HG03066 (cell line): ENCODE data around the gene EGFL8.
"Not testable (repeated sequence)": the region's sequence is repeated elsewhere in the genome, so short reads cannot be mapped to it uniquely, and the experiment has no call there.

Experiments
- ATAC-seq: cut with Tn5 transposase; IDR thresholded peaks from one replicate; pipeline ENCODE4 v1.9.1; 2021; ENCODE audit warnings: low read depth; ENCODE audit not compliant: unreplicated experiment

The EGFL8 gene

DNA sequence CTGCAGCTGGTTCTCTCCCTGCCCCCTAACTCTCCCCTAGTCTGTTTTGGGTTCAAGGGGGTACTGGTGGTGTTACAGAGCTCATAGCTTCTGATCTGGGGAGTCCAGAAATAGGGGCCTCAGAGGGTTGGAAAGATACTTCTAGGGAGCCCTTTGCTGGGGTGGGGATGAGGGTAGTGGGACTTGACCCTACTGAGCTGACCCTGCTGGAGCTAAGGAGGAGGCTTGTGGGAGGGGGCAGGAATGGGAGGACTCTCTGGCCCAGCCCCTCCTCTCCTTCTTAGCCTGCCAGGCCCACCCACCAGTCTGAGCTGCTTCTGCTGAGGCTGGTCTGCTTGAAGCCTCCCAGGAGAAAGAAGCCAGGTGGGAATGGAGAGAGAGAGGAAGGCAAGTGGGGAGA, at the start of gene EGFL8:
TSS of gene EGFL8 (plus strand) at position 301 of the 400 bp plus-strand sequence. CDS start 1,571 bp downstream, outside the sequence.
- ATAC-seq = no peak

DNA sequence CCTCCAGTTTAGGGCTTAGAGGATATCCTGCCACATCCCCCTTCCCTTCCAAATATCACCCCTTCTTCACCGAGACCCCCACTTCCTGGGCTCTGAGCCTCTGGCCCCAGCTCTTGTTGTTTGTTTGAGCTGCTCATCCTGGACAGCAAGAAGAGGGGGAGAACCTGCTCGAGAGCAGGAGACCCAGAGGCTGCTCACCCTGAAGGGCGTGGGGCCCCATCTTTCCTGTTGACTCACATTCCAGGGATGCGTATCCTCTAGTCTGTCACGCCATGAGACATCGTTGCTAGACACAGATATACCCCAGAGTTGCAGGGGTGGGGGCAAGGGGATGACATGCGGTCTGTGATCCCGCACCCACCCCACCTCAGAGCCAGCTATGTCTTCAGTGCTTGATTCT, 49.6 kb upstream of the EGFL8 start:
- no peak for ATAC-seq

DNA sequence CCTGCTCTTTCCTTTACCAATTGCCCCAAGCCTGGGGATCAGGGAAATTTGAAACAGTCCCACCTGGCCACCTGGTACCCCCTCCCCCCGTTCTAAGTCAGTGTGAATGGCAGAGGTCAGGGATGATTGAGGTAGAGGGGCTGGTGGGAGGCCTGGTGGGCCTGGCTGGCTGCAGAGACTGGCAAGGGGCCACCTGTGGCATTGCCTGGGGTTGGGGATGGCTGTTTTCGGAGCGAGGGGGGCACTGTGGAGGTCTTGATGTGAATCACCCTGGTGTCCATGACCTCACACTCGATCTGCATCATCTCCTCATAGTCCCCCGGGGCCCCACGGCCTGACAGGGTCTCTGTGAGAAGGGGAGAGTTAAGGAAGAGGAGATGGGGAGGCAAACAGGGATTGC, 48.8 kb upstream of the EGFL8 start:
- no peak for ATAC-seq

DNA sequence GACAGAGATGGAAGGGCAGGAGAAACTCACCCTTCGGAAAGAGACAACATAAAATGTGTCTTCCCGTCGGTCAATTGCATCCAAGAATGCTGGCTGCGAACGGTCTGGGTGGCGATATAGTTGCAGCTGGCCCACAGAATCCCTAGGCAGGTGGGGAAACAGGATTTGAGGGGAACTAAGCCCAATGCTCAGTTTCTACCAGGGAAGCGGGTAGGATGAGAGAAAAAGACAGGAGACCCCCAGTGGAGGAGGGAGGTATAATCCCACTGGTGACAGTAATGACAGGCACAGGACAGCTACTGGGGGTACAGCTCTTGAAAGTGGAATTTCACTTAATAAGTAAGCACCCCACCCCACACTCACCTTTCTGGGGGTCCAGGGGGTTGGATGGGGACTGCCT, 47.7 kb upstream of the EGFL8 start:
- no peak for ATAC-seq

DNA sequence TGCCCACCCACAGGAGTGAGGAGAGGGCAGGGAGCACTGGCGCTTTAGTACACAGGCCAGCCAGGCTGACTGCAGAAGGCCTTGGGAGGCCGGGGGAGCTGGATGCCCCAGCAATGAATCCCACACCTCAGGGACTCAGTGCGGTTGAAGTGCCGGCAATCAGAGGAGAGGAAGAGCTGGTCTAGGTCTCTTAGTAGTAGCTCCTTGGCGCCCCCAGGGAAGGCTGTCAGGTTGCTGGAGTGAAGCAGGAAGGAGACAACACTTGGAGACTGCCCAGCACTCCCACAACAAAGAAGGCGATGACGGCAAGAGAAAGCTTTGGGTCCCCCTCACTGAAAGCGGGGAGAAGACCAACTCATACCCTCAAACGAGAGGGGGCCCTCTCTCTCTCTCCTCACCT, 46.9 kb upstream of the EGFL8 start:
- ATAC-seq = no peak

DNA sequence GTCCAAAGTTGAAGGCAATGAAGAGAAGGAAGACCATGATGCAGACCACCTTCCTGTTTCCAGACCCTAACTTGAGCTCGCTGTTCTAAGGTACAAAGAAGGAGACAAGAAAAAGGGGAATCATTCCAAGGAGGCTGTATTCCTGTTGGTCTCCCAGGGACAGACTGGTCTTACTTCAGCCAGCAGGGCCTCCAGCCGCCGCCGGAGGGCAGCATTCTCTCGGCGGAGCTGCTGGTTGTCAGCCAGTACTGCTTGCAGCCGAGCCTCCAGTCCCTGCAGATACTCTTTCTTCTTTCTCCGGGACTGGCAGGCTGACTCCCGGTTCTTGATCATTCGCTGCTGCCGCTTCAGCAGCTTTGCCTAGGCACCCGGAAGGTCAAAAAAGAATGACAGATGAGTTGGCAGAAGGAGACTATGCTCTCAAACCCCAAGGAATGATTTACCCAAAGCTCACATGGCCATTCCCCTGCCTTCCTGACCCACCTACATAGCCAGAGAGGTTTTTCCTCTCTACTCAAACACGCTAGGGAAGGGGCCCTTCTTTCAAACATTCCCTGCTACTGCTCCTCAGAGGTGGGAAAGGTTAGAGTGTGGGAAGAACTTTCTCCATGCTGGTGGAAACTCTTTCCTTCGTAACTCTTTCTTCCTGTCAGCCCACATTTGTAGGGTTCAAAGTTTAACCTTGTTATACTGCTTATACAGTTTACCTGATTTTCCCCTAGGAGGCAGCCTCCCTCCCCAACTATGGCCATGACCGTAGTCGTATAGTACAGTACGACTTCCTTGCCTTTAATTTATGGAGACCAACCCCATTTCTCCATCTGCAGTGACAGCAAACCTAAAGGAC, 45.4 kb upstream of the EGFL8 start:
- no peak for ATAC-seq

DNA sequence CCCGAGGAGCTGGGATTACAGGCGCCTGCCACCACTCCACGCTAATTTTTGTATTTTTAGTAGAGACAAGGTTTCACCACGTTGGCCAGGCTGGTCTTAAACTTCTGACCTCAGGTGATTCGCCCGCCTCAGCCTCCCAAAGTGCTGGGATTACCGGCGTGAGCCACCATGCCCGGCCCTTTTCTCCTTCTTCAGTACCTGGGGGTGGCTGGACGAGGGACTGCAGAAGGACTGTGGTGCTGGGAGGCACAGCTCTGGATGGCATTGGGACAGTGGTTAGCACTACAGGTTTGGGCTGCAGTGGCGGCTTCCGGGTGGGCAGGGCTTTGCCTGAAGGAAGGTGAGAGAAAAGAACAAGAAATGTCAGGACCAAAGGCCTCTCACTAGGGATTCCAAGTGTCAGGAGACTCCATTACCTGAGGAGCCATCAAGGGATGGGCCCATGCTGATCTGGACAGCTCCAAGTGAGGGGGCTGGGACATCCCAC, 43.8 kb upstream of the EGFL8 start:
- ATAC-seq = no peak

DNA sequence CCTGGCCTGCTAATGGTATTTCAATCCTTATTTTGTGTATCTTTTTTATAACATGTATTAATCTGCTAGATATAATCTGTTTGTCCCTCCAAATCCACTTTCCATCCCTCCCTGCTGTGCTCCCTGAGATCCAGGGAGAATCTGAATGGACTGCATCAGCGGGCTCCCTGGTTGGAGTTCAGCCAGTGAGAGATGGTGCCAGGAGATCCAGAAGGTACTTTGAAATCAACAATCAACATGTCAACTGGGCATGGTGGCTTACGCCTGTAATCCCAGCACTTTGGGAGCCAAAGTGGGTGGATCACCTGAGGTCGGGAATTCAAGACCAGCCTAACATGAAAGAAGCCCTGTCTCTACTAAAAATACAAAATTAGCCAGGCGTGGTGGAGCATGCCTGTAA, 40.7 kb upstream of the EGFL8 start:
- ATAC-seq = no peak

DNA sequence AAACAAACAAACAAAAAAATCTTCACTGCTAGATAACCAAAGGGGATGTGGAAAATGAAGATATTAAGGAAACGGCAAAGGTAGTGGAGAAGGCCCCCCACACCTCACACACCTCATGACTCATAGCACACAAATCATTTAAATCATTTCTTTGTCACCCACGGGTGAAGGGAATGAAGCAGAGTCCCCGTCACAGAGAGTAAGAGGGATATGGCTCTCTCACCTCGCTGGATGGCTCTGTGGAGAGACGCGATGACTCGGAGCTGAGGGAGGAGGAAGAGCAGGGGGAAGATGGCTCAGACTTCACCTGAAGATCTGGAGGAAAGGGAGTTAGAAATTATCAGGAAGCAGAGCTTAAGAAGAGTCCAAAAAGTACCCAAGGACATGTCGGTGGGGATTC, 37.5 kb upstream of the EGFL8 start:
- ATAC-seq = no peak

DNA sequence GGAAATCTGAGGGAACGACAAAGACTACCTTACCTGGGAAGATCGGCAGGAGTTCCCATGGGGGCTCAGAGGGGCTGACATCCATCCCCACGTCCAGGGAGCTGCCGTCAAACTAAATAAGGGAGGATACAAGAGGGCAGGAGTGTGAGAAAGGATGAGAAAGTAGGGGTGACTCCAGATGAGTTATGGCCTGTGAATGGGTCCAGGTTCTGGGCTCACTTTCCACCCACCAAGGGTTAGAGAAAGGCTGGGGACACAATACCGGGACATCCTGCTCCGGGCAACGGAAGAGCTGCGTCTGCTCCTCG, 37.0 kb upstream of the EGFL8 start:
- no peak for ATAC-seq

DNA sequence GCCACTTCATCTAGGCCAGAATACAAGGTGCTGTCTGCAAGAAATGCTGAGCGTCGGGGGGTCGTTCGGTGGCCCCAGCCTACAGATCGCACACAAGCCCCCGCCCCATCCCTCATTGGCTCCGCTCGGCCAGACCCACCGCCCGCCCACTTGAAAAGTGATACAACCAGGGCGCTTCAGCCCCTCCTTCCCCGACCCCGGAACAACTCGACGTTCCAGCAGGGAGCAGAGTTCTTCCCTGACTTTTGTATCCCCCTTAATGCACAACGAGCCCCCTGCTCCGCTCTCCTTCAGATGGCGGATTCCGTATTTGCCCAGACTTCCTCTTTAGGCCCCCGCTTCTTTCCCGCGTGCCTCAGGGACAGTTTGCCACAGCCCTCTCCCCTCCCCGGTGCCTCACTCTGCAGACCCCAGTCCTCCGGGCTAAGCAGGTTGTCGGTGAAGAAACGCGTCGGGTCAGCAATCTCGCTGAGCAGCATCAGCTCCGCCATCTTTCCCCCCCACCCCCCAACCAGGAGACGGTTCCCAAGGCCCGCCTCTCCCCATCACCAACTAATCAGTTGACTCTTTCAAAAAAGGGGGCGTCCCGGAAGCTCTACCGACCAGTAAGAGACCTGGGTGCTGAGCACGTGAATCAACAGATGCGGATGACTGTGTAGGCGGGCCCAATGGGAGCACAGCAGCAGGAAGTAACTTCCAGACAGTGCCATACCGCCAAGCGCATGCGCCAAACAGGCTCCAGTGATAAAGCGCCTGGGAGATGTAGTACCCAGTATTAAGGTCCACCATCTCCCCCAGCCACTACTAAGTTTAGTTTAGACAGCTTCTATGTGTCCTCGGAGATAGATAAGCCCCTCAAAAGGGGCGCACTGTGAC, 36.4 kb upstream of the EGFL8 start, which contains the start of gene ATF6B:
TSS of gene ATF6B (minus strand) at position 530 of the 876 bp plus-strand sequence. CDS start at position 491, 39 bp downstream.
- peak; percentile 81 for ATAC-seq

DNA sequence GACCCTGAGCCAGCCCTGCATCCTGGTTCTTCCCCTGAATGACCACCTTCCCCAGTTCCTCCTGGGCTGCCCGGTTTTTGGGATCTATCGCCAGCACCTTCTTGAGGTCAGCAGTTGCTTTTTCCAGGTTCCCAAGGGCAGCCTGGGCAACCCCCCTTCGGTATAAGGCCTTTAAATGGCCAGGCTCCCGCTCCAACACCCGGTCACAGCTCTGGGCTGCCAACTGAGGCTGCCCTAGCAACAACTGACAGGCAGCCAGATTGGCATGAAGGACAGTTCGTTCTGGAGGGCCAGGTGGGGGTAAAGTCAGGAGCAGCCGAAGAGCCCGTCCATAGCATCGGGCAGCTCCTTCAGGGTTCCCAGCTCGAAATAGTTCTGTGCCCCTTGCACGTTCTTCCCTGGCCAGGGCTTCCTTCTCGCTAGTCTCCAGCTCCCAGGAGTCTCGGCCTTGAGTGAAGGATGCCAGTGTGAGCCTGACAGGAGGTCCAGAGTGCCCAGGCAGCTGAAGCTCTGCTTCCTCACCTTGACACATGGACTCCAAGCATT, 35.6 kb upstream of the EGFL8 start:
- ATAC-seq = no peak

DNA sequence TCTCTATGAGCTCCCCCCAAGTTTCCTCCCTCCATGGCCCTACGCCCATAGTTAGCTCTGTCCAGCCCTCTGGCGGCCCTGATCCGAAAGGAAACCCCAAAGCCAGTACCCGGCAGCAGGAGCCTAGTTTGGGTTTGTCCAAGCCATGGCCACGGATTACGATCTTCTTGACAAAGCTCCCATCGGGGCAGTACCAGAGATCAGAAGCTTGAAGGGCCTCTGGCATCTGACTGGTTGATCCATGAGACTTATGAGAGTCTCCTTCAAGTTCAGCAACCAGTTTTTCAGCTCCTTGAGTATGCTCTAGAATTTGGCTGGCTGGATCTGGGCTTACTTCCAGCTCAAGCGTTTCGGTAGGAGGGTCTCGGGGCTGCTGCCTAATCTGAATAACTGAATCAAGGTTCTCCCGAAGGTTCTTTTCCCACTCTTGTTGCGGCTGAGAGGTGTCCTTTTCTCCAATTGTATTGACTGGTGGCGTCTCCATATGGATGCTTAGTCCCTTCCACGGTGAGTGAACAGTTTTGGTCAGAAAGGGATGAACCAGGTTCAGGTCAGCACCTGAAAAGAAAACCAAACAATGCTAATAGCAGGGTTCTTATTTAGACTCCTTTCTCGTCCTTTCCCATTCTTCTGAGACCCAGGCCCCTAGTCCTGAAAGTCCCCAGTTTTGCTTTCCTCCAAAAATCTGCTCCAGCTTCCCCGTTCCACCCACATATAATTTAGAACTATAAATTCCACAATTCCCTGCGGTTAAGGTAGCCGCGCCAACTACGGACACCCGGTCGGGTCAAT, 34.9 kb upstream of the EGFL8 start:
- ATAC-seq = no peak

DNA sequence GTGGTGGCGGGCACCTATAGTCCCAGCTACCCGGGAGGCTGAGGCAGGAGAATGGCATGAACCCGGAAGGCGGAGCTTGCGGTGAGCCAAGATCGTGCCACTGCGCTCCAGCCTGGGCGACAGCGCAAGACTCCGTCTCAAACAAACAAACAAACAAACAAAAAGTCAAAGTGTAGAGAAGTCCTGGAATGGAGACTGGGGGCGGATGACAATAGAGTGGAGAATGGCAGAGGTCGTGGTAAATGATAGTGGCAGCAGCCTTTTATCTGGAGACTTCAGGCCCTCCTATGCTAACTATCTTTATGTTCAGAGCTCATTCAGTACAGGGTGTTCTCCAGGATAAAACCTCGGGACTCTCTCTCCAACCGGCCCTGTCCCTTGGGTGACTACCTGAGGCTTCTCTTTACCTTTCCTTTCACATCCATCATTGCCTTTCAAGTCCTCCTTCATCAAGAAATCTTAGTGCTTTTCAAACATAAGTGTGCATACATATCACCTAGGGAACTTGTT, 32.9 kb upstream of the EGFL8 start:
- no peak for ATAC-seq

DNA sequence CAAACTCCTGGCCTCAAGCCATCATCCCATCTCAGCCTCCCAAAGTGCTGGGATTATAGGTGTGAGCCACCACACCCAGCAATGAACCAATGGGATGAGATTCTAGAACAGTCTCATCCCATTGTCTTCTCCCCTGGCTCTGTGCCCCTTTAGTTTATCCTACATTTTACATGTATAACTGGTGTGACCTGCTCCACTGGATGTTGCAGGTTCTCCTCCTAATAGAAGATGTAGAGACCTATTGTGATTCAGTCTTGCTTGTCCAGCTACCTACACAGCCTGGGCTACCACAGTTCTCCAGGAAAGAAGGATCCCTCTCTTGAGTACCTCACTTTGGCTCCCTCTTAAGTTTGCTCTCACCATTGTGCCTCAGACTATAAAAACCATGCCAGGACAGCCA, 32.3 kb upstream of the EGFL8 start:
- no peak for ATAC-seq

DNA sequence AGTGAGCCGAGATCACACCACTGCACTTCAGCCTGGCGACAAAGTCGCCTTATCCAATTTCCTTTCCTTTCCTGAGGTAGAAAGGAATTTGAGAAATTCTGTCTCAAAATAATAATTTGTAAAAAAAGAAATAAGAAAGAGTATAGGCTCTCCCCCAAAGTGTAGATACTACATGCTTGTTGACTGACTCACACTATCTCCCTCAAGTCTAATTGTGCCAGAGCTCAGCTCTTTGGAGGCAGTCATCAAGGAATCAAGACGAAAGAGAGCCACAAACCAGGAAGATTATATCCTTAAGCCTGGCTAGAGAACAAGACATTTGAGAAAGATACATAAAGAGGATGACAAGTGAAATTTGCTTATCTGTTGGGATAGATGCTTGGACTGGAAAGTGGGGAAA, 30.6 kb upstream of the EGFL8 start:
- no peak for ATAC-seq

DNA sequence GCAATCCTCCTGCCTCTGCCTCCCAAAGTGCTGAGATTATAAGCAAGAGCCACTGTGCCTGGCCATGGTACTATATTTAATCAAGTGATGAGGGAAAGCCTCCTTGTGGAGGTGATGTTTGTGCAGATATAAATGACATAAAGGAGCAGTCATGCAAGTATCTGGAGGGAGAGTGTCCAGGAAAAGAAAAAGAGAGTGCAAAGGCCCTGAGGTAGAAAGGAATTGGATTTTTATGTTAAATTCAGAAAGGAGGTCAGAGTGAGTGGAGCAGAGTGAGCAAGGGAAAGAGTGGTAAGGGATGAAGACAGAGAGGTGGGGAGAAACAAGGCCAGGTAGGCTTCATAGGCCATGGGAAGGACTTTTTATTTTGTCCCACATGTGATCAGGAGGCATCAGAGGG, 26.9 kb upstream of the EGFL8 start:
- no peak for ATAC-seq

DNA sequence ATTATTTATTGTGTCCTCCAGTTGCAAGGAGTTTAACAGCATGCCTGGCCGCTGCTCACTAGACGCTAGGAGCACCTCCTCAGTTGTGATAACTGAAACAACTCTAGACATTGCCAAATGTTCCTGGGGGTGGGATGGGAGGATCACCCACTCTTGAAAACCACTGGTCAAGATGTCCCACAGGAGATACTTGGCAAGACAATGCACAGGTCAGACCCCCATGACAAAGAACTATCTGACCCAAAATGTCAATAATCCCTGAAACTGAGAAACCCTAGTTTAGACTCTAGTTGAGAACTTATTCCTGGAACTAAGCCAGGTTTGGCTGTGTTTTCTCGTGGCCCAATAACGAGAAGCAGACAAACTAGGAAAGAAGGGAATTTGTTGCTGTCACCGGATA, 24.8 kb upstream of the EGFL8 start:
- ATAC-seq = no peak

DNA sequence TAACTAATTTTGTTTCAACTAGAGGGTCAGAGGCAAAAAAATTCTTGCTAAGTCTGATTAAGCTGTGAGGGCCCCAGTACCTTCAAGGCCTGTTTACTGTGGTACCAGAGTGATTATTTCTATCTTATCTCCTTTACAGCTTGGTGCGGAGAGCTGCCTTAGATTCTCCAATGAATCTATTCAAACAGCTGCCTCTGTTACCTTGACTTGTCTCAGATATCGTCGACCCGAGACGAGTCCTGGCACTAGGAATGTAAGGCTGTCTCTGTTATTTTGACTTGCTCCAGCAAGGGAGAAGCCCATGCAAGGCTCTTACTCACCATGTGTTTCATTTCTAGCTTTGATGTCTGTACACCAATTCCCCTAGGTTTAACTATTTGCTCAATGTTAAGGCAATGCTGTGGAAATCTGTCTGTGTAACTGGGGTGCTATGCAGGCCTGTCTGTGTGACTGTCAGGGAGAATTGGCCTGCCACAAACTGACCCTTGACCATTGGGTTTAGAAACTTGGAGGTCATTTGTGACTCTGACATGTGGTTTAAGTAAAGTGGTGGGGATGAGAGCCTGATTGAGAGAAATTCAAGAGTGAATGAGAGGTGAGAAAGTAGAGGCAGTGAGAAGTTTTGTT, 23.9 kb upstream of the EGFL8 start:
- no peak for ATAC-seq

DNA sequence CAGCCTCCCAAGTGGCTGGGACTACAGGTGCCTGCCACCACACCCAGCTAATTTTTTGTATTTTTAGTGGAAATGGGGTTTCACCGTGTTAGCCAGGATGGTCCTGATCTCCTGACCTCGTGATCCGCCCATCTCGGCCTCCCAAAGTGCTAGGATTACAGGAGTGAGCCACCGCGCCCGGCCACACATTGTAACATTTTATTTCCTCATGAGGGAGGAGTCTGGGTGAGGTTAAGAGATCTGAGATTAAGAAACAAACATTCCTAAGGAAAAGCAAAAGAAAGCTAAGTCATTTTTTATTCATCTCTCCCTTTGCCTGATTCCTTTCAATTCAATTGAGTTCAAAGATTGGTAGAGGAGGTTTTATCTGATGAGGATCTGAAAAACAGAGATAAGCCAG, 20.2 kb upstream of the EGFL8 start:
- not testable (repeated sequence) for ATAC-seq
